GM18520 (cell line): Measurements from ENCODE around the gene TRAPPC11.
"Not testable (repeated sequence)": the region's sequence is repeated elsewhere in the genome, so short reads cannot be mapped to it uniquely, and the experiment has no call there.

Source experiments
- ATAC-seq: cut with Tn5 transposase; IDR thresholded peaks from one replicate; pipeline ENCODE4 v1.9.1; 2021; ENCODE audit not compliant: unreplicated experiment

Gene TRAPPC11

GRCh38 chr4:183659029-183659871, at the start of gene TRAPPC11, which contains the start of gene RWDD4:
TRAPPC11 (plus strand) TSS chr4:183659293; CDS start chr4:183663868, 4,575 bp downstream.
RWDD4 (minus strand) TSS chr4:183659185; CDS start chr4:183658952, 233 bp downstream.
- ATAC-seq, result peak; percentile 98

GRCh38 chr4:183610033-183610432, 49.1 kb upstream of the TRAPPC11 start:
- no peak for ATAC-seq

- ATAC-seq, result no peak
These were observed 48.5 kb upstream of the TRAPPC11 start for GRCh38 chr4:183610613-183611012.

GRCh38 chr4:183611210-183611830, 47.8 kb upstream of the TRAPPC11 start:
- no peak for ATAC-seq

GRCh38 chr4:183612329-183613250, 46.5 kb upstream of the TRAPPC11 start:
- no peak for ATAC-seq

- no peak for ATAC-seq
These were observed 42.0 kb upstream of the TRAPPC11 start for GRCh38 chr4:183617075-183617474.

GRCh38 chr4:183618681-183619080, 40.4 kb upstream of the TRAPPC11 start:
- ATAC-seq, result no peak

- ATAC-seq, result no peak
These were observed 38.7 kb upstream of the TRAPPC11 start for GRCh38 chr4:183620421-183620820.

GRCh38 chr4:183621875-183622274, 37.2 kb upstream of the TRAPPC11 start:
- no peak for ATAC-seq

GRCh38 chr4:183624548-183624947, 34.5 kb upstream of the TRAPPC11 start:
- no peak for ATAC-seq

- ATAC-seq, result no peak
These were observed 32.9 kb upstream of the TRAPPC11 start for GRCh38 chr4:183626168-183626567.

- ATAC-seq, result not testable (repeated sequence)
These were observed 31.8 kb upstream of the TRAPPC11 start for GRCh38 chr4:183627286-183627685.

GRCh38 chr4:183627979-183628588, 31.0 kb upstream of the TRAPPC11 start:
- no peak for ATAC-seq

- no peak for ATAC-seq
These were observed 27.4 kb upstream of the TRAPPC11 start for GRCh38 chr4:183631577-183632198.

GRCh38 chr4:183632689-183633088, 26.4 kb upstream of the TRAPPC11 start:
- ATAC-seq, result no peak

GRCh38 chr4:183633476-183634400, 25.4 kb upstream of the TRAPPC11 start:
- ATAC-seq, result no peak

GRCh38 chr4:183635321-183635720, 23.8 kb upstream of the TRAPPC11 start:
- no peak for ATAC-seq

GRCh38 chr4:183635741-183636140, 23.4 kb upstream of the TRAPPC11 start:
- ATAC-seq, result no peak

GRCh38 chr4:183636503-183636902, 22.6 kb upstream of the TRAPPC11 start:
- no peak for ATAC-seq
